ENCODE results near the gene UQCC2. TPM values are rescaled to one million over a fixed set of nuclear protein-coding genes. Genes with fewer than 3 reads are reported as not detected.

Gene UQCC2
- total RNA-seq, 4 donors from 2014 or later: 11.3 to 39.4 (median 21.7) TPM

- no peak for DNase-seq (ENCODE audit: low spot score in 2 of 2)
- no peak overlapping the region for H3K27ac ChIP-seq
- no peaks in the 10 kb centered on the region for H3K4me1 ChIP-seq
- TF ChIP-seq EP300 (IDR thresholded peaks at IDR 0.05): no peak
- TF ChIP-seq CTCF (IDR thresholded peaks at IDR 0.05): no peak
- H3K27me3 ChIP-seq: no peaks in the 10 kb centered on the region
- WGBS: 92% methylated on average over 14 of the region's 16 CpGs
- no peaks in the 10 kb centered on the region for H3K9me3 ChIP-seq
- H3K36me3 ChIP-seq: peaks cover 98% of the 10 kb centered on the region
- no peak overlapping the region for H3K4me3 ChIP-seq
Measured at GRCh38 chr6:33684428-33684896, 27.0 kb downstream of the UQCC2 start.

GRCh38 chr6:33683576-33684427, 27.7 kb downstream of the UQCC2 start:
- H3K27me3 ChIP-seq: no peaks in the 10 kb centered on the region
- H3K4me3 ChIP-seq: no peak overlapping the region
- no peak for DNase-seq (ENCODE audit: low spot score in 2 of 2)
- H3K4me1 ChIP-seq: no peaks in the 10 kb centered on the region
- no peaks in the 10 kb centered on the region for H3K9me3 ChIP-seq
- TF ChIP-seq POLR2A (IDR thresholded peaks at IDR 0.05) (no peak), POLR2AphosphoS5 (IDR thresholded peaks at IDR 0.05) (no peak), EP300 (IDR thresholded peaks at IDR 0.05) (no peak), CTCF (IDR thresholded peaks at IDR 0.05) (no peak)
- peaks cover 98% of the 10 kb centered on the region for H3K36me3 ChIP-seq
- no peak overlapping the region for H3K27ac ChIP-seq
- WGBS: 81% methylated on average over 7 of the region's 19 CpGs

GRCh38 chr6:33683051-33683571, 28.4 kb downstream of the UQCC2 start:
- Histone ChIP-seq H3K27ac (no peak overlapping the region), H3K36me3 (peaks cover 98% of the 10 kb centered on the region), H3K27me3 (no peaks in the 10 kb centered on the region), H3K4me1 (no peaks in the 10 kb centered on the region), H3K4me3 (no peak overlapping the region), H3K9me3 (no peaks in the 10 kb centered on the region)
- TF ChIP-seq CTCF (IDR thresholded peaks at IDR 0.05): no peak
- no peak for TF ChIP-seq EP300 (IDR thresholded peaks at IDR 0.05)
- DNase-seq (ENCODE audit: low spot score in 2 of 2): no peak
- 86% methylated on average over 13 of the region's 15 CpGs for WGBS

- no peaks in the 10 kb centered on the region for H3K4me1 ChIP-seq
- no peaks in the 10 kb centered on the region for H3K27me3 ChIP-seq
- WGBS: 96% methylated on average over 12 of the region's 13 CpGs
- DNase-seq (ENCODE audit: low spot score in 2 of 2): no peak
- no peak overlapping the region for H3K4me3 ChIP-seq
- peaks cover 98% of the 10 kb centered on the region for H3K36me3 ChIP-seq
- H3K27ac ChIP-seq: no peak overlapping the region
- TF ChIP-seq CTCF (IDR thresholded peaks at IDR 0.05): no peak
- no peak for TF ChIP-seq POLR2AphosphoS5 (IDR thresholded peaks at IDR 0.05)
- no peak for TF ChIP-seq POLR2A (IDR thresholded peaks at IDR 0.05)
- TF ChIP-seq EP300 (IDR thresholded peaks at IDR 0.05): no peak
- no peaks in the 10 kb centered on the region for H3K9me3 ChIP-seq
Measured at GRCh38 chr6:33682341-33682740, 29.2 kb downstream of the UQCC2 start.

- DNase-seq (ENCODE audit: low spot score in 2 of 2): no peak
- TF ChIP-seq POLR2AphosphoS5 (IDR thresholded peaks at IDR 0.05): no peak
- TF ChIP-seq POLR2A (IDR thresholded peaks at IDR 0.05): no peak
- no peak for TF ChIP-seq EP300 (IDR thresholded peaks at IDR 0.05)
- TF ChIP-seq CTCF (IDR thresholded peaks at IDR 0.05): no peak
- Histone ChIP-seq H3K27ac (no peak overlapping the region), H3K27me3 (no peaks in the 10 kb centered on the region), H3K4me1 (peaks cover 5% of the 10 kb centered on the region), H3K4me3 (no peak overlapping the region), H3K9me3 (no peaks in the 10 kb centered on the region), H3K36me3 (peaks cover 98% of the 10 kb centered on the region)
- 93% methylated on average over 8 of the region's 20 CpGs for WGBS
Measured at GRCh38 chr6:33679761-33680160, 31.7 kb downstream of the UQCC2 start.

All from suprapubic skin (tissue), 4 donors.